Gastroesophageal sphincter (tissue), 4 donors: ENCODE results near the gene CACFD1. TPM values are rescaled to one million over a fixed set of nuclear protein-coding genes. Genes with fewer than 3 reads are reported as not detected.

Experiments used
- ATAC-seq: fragments of 150-250 bp; one replicate; pipeline ENCODE4 v1.9.1; 2016; ENCODE audit warnings: mild to moderate bottlenecking, moderate library complexity
- H3K27ac ChIP-seq, 4 donors: fragments of 200-600 bp; sonication (generic) in 3 of 4; 1 replicate in 3 of 4; 2 replicates in 1 of 4; pipeline ENCODE4 v1.5.1; 2016 to 2019
- H3K27me3 ChIP-seq: fragments of 200-600 bp; sonication (generic); one replicate; pipeline ENCODE4 v1.5.1; 2019
- H3K36me3 ChIP-seq, 2 donors: fragments of 200-600 bp; sonication (generic); one replicate each; pipeline ENCODE4 v1.5.1; 2019; ENCODE audit warnings: control low read depth in 1 of 2
- H3K4me1 ChIP-seq, 3 donors: fragments of 200-600 bp; sonication (generic); 1 replicate in 2 of 3; 2 replicates in 1 of 3; pipeline ENCODE4 v1.5.1; 2016 to 2019; ENCODE audit warnings: control low read depth in 2 of 3
- H3K4me3 ChIP-seq, 2 donors: fragments of 200-600 bp; sonication (generic); one replicate each; pipeline ENCODE4 v1.5.1; 2019; ENCODE audit warnings: mild to moderate bottlenecking in 1 of 2, moderate library complexity in 1 of 2
- H3K9me3 ChIP-seq, 3 donors: fragments of 200-600 bp; sonication (generic); one replicate each; pipeline ENCODE4 v1.5.1; 2017 to 2019; ENCODE audit warnings: control low read depth in 2 of 3
- EP300 ChIP-seq: sonication (generic); formaldehyde crosslinking; IDR thresholded peaks from one replicate; pipeline ENCODE4 v1.6.1; 2017; ENCODE audit warnings: antibody characterized with exemption, mild to moderate bottlenecking
- POLR2A ChIP-seq, 2 donors: fragments of 450-650 bp; IDR thresholded peaks; one replicate each; pipeline ENCODE4 v1.6.1; 2017; ENCODE audit warnings: antibody characterized with exemption in 2 of 2, mild to moderate bottlenecking in 2 of 2, moderate library complexity in 1 of 2
- POLR2AphosphoS5 ChIP-seq: sonication (generic); formaldehyde crosslinking; IDR thresholded peaks from one replicate; pipeline ENCODE4 v1.6.1; 2017; ENCODE audit warnings: antibody characterized with exemption
- WGBS, 2 donors: methylation state at CpG; one replicate each; pipeline ENCODE4 v1.1.5; 2018; ENCODE audit warnings: low coverage in 1 of 2; 5-methylcytosine and 5-hydroxymethylcytosine counted together
- total RNA-seq, 4 donors: library from RNA; depleted of rRNA; stranded (reverse); fragments of >200 nt; gene quantifications; one replicate each; pipeline ENCODE4 v1.1.0, GENCODE V29; 2016
- TF ChIP-seq, protein P1 (sequence below), 4 experiments: fragments of 200-600 bp in 2 of 4; fragments of 450-650 bp in 2 of 4; sonication (generic) in 1 of 4; IDR thresholded peaks; one replicate each; pipeline ENCODE4 v1.5.1; 2017 to 2019; ENCODE audit warnings: antibody characterized with exemption in 4 of 4, mild to moderate bottlenecking in 2 of 4, moderate library complexity in 2 of 4

The CACFD1 gene
- total RNA-seq, 4 donors from 2014 or later: 15.3 to 22.3 (median 16.0) TPM

DNA sequence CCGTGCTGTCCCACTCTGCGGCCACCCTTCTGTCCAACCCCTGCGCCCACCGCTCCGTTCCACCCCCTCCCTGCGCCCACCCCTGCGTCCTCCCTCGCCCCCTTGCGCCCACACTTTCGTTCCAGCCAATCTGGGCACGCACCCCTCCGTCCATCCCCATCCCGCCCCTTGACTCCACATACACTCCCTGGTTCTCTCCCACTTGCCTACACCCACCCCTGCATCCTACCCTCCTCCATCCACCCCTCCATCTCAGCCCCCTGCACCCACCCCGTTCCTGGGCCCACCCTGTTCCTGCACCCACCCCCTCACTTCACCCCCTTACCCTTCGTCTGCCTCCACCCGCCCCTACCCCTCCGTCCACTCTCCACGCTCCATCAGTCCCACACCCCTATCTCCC, 30.6 kb upstream of the CACFD1 start:
- no peak for ATAC-seq
- TF ChIP-seq POLR2A (IDR thresholded peaks at IDR 0.05) (no peak), EP300 (no peak), POLR2AphosphoS5 (no peak)
- TF ChIP-seq, protein P1, sequence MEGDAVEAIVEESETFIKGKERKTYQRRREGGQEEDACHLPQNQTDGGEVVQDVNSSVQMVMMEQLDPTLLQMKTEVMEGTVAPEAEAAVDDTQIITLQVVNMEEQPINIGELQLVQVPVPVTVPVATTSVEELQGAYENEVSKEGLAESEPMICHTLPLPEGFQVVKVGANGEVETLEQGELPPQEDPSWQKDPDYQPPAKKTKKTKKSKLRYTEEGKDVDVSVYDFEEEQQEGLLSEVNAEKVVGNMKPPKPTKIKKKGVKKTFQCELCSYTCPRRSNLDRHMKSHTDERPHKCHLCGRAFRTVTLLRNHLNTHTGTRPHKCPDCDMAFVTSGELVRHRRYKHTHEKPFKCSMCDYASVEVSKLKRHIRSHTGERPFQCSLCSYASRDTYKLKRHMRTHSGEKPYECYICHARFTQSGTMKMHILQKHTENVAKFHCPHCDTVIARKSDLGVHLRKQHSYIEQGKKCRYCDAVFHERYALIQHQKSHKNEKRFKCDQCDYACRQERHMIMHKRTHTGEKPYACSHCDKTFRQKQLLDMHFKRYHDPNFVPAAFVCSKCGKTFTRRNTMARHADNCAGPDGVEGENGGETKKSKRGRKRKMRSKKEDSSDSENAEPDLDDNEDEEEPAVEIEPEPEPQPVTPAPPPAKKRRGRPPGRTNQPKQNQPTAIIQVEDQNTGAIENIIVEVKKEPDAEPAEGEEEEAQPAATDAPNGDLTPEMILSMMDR (IDR thresholded peaks at IDR 0.05): no peak
- H3K36me3 ChIP-seq: peaks cover 0 to 12% of the 10 kb centered on the region in 2 donors
- H3K4me1 ChIP-seq: peaks cover 0 to 19% (median 3%) of the 10 kb centered on the region in 3 donors
- no peak overlapping the region for H3K27ac ChIP-seq
- peak overlapping the region in 1 of 2 donors; percentile 44 for H3K4me3 ChIP-seq
- H3K27me3 ChIP-seq: peaks cover 59% of the 10 kb centered on the region
- WGBS, 2 donors: 0% methylated on average over 2 of the region's 18 CpGs; no CpG with 5 or more reads in 1 of the 2 donors
- no peaks in the 10 kb centered on the region for H3K9me3 ChIP-seq

DNA sequence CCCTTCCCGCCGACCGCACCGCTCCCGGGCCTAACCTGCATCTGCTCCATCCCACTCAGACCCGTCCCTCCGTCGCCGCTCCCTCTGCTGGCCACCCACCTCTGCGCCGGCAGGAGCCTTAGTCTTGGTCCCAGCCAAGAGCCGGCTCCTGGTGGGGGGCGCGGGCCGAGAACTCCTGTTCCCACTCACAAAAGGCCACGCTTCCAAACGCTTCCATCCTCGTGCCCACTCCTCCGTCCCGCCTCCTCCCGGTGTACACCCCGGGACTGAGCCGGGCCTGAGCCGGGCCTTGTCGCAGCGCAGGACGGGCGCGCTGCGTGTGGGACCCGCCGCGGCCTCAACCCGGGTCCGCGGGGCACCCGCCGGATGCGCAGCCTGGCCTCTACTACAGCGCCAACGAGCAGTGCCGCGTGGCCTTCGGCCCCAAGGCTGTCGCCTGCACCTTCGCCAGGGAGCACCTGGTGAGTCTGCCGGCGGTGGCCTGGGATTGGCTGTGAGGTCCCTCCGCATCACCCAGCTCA, 30.1 kb upstream of the CACFD1 start:
- WGBS, 2 donors: 0% methylated on average over 1 of the region's 49 CpGs; no CpG with 5 or more reads in 1 of the 2 donors
- peaks cover 54% of the 10 kb centered on the region for H3K27me3 ChIP-seq
- H3K4me1 ChIP-seq: peaks cover 0 to 19% (median 3%) of the 10 kb centered on the region in 3 donors
- H3K27ac ChIP-seq: no peak overlapping the region
- no peak for TF ChIP-seq EP300
- TF ChIP-seq POLR2A (IDR thresholded peaks at IDR 0.05): no peak
- no peak for TF ChIP-seq POLR2AphosphoS5
- TF ChIP-seq, protein P1 (IDR thresholded peaks at IDR 0.05): peak in 1 of 4 experiments; percentile 42
- H3K4me3 ChIP-seq: peak overlapping the region in 1 of 2 donors; percentile 44
- H3K36me3 ChIP-seq: peaks cover 0 to 7% of the 10 kb centered on the region in 2 donors
- H3K9me3 ChIP-seq: no peaks in the 10 kb centered on the region
- peak; percentile 41 for ATAC-seq

DNA sequence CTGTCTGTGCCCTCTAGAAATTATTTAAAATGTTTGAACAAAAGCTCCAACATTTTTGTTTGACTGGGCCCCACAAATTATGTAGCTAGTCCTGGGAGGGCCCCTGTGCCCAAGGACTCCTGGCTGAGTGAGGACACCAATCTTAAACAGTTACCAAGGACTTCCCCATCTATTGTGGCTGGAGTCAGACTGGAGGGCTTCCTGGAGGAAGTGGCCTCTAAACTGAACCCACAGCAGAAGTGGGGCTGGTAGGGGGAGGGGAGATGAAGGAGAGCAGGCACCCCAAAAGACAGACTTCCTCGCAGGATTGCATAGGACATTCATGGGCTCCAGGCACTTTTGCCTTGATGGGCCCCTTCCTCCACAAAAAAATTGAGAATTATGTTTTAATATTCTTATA, 29.5 kb upstream of the CACFD1 start:
- H3K4me1 ChIP-seq: peaks cover 0 to 19% (median 3%) of the 10 kb centered on the region in 3 donors
- H3K27me3 ChIP-seq: peaks cover 48% of the 10 kb centered on the region
- H3K27ac ChIP-seq: no peak overlapping the region
- H3K9me3 ChIP-seq: no peaks in the 10 kb centered on the region
- peaks cover 0 to 6% of the 10 kb centered on the region in 2 donors for H3K36me3 ChIP-seq
- no peak for ATAC-seq
- 100% methylated on average over 1 of the region's 1 CpG for WGBS, 2 donors
- TF ChIP-seq EP300 (no peak), POLR2AphosphoS5 (no peak), POLR2A (IDR thresholded peaks at IDR 0.05) (no peak)
- TF ChIP-seq, protein P1 (IDR thresholded peaks at IDR 0.05): no peak
- H3K4me3 ChIP-seq: no peak overlapping the region

DNA sequence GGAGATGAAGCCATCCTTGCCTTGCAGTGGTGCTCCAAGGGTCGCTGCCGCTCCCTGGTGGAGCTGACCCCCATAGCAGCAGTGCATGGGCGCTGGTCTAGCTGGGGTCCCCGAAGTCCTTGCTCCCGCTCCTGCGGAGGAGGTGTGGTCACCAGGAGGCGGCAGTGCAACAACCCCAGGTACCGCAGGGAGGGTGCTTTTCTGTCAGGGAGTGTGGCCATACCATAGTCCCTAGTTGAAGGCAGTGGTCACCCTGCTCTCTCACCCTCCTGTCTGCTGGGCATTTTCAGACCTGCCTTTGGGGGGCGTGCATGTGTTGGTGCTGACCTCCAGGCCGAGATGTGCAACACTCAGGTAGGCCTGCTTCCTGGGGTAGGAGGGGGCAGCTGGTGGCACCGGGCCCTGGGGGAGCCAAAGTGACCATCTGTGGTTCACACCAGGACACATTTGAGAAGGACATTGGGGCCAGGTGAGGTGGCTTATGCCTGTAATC, 26.4 kb upstream of the CACFD1 start:
- H3K4me3 ChIP-seq: no peak overlapping the region
- TF ChIP-seq, protein P1 (IDR thresholded peaks at IDR 0.05): no peak
- TF ChIP-seq EP300 (no peak), POLR2A (IDR thresholded peaks at IDR 0.05) (no peak), POLR2AphosphoS5 (no peak)
- H3K27me3 ChIP-seq: peaks cover 20% of the 10 kb centered on the region
- no peak for ATAC-seq
- no peaks in the 10 kb centered on the region for H3K36me3 ChIP-seq
- H3K4me1 ChIP-seq: peaks cover 0 to 14% (median under 1%) of the 10 kb centered on the region in 3 donors
- no peak overlapping the region for H3K27ac ChIP-seq
- WGBS, 2 donors: 69 to 82% methylated on average over 2 to 3 of the region's 11 CpGs
- H3K9me3 ChIP-seq: no peaks in the 10 kb centered on the region

DNA sequence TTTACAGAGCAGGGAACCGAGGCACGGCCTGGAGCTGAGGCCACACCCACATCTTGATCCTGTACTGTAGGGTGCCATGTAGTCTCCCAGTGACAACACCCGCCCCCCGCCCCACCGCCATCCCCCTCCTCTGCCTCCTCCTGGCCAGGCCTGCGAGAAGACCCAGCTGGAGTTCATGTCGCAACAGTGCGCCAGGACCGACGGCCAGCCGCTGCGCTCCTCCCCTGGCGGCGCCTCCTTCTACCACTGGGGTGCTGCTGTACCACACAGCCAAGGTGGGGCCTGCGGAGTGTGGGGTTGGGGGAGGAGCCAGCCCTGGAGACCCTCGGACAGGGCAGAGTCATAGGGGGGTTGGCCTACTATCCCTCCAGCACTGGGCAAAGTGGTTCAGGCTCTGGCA, 23.1 kb upstream of the CACFD1 start:
- no peaks in the 10 kb centered on the region for H3K9me3 ChIP-seq
- H3K4me1 ChIP-seq: no peaks in the 10 kb centered on the region
- H3K36me3 ChIP-seq: no peaks in the 10 kb centered on the region
- no peak for ATAC-seq
- no peak overlapping the region for H3K27ac ChIP-seq
- no peak for TF ChIP-seq EP300
- TF ChIP-seq, protein P1 (IDR thresholded peaks at IDR 0.05): no peak
- TF ChIP-seq POLR2A (IDR thresholded peaks at IDR 0.05): no peak
- no peak for TF ChIP-seq POLR2AphosphoS5
- H3K4me3 ChIP-seq: no peak overlapping the region
- no peaks in the 10 kb centered on the region for H3K27me3 ChIP-seq
- WGBS, 2 donors: no CpG with 5 or more reads among the region's 16 CpGs
